GM18526 (cell line): ENCODE results near the gene MIPEP.

ENCODE experiments used
- POLR2A ChIP-seq: IDR thresholded peaks from 3 replicates; pipeline ENCODE4 v1.6.1; 2011; ENCODE audit not compliant: insufficient read length; ENCODE audit errors: extremely low read depth

The MIPEP gene

GRCh38 chr13:23794267-23795161, 94.7 kb downstream of the MIPEP start:
- no peak for TF ChIP-seq POLR2A

- no peak for TF ChIP-seq POLR2A
Measured at GRCh38 chr13:23793711-23794110, 95.5 kb downstream of the MIPEP start.

GRCh38 chr13:23792680-23793079, 96.5 kb downstream of the MIPEP start:
- no peak for TF ChIP-seq POLR2A

GRCh38 chr13:23790577-23791170, 98.5 kb downstream of the MIPEP start:
- no peak for TF ChIP-seq POLR2A

GRCh38 chr13:23789576-23790346, 99.4 kb downstream of the MIPEP start:
- no peak for TF ChIP-seq POLR2A

GRCh38 chr13:23788459-23788858, 100.7 kb downstream of the MIPEP start:
- no peak for TF ChIP-seq POLR2A

- TF ChIP-seq POLR2A: no peak
Measured at GRCh38 chr13:23787464-23787863, 101.7 kb downstream of the MIPEP start.

- TF ChIP-seq POLR2A: no peak
Measured at GRCh38 chr13:23786607-23787006, 102.6 kb downstream of the MIPEP start.

GRCh38 chr13:23778879-23779278, 110.3 kb downstream of the MIPEP start:
- no peak for TF ChIP-seq POLR2A

GRCh38 chr13:23778002-23778652, 111.1 kb downstream of the MIPEP start:
- no peak for TF ChIP-seq POLR2A

GRCh38 chr13:23777575-23777870, 111.7 kb downstream of the MIPEP start:
- no peak for TF ChIP-seq POLR2A

GRCh38 chr13:23776698-23777574, 112.3 kb downstream of the MIPEP start:
- TF ChIP-seq POLR2A: no peak

GRCh38 chr13:23772717-23773116, 116.5 kb downstream of the MIPEP start:
- TF ChIP-seq POLR2A: no peak

GRCh38 chr13:23771956-23772355, 117.2 kb downstream of the MIPEP start:
- no peak for TF ChIP-seq POLR2A
